Esophagus muscularis mucosa (tissue), 3 donors: Measurements from ENCODE around the gene KCNS1.

Source experiments
- POLR2A ChIP-seq: fragments of 450-650 bp; IDR thresholded peaks from one replicate; pipeline ENCODE4 v1.6.1; 2017; ENCODE audit warnings: antibody characterized with exemption, moderate library complexity, mild to moderate bottlenecking, low read depth
- TF ChIP-seq, protein P1 (sequence below), 3 experiments: fragments of 200-600 bp in 2 of 3; fragments of 450-650 bp in 1 of 3; sonication (generic) in 2 of 3; IDR thresholded peaks; one replicate each; pipeline ENCODE4 v1.5.1; 2017 to 2019; ENCODE audit warnings: antibody characterized with exemption in 3 of 3, mild to moderate bottlenecking in 2 of 3, moderate library complexity in 1 of 3

DNA sequence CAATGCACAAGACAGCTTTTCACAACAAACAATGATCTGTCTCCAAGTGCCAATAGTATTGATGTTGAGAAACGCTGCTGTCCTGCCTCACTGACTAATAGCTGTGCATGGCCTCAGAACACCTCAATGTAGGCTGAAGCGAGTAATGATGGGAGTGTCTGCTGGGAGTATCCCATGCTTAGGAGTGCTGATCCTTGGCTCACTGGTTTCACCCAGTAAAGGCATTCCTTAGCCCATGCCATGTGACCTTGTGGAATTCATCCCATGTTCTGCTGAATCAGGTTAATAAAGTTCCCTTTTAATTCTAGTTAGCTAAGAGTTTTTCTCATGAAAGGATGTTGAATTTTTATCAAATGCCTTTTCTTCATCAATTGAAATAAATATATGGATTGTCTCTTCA is 27.2 kb upstream of the KCNS1 start:
- TF ChIP-seq POLR2A: no peak
- TF ChIP-seq, protein P1, sequence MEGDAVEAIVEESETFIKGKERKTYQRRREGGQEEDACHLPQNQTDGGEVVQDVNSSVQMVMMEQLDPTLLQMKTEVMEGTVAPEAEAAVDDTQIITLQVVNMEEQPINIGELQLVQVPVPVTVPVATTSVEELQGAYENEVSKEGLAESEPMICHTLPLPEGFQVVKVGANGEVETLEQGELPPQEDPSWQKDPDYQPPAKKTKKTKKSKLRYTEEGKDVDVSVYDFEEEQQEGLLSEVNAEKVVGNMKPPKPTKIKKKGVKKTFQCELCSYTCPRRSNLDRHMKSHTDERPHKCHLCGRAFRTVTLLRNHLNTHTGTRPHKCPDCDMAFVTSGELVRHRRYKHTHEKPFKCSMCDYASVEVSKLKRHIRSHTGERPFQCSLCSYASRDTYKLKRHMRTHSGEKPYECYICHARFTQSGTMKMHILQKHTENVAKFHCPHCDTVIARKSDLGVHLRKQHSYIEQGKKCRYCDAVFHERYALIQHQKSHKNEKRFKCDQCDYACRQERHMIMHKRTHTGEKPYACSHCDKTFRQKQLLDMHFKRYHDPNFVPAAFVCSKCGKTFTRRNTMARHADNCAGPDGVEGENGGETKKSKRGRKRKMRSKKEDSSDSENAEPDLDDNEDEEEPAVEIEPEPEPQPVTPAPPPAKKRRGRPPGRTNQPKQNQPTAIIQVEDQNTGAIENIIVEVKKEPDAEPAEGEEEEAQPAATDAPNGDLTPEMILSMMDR (IDR thresholded peaks at IDR 0.05): no peak
